ENCODE results near the gene ARHGAP26.
A peak's percentile ranks its signal among the peaks of the same experiment; 100 is the strongest.
"Not testable (repeated sequence)": the region's sequence is repeated elsewhere in the genome, so short reads cannot be mapped to it uniquely, and the experiment has no call there.

ARHGAP26 gene

GRCh38 chr5:142911775-142912174 lies 141.6 kb downstream of the ARHGAP26 start:
- no peak for DNase-seq

- no peak for DNase-seq
These were observed 143.7 kb downstream of the ARHGAP26 start for GRCh38 chr5:142913728-142914338.

- no peak for DNase-seq
These were observed 144.9 kb downstream of the ARHGAP26 start for GRCh38 chr5:142915038-142915437.

- no peak for DNase-seq
These were observed 145.7 kb downstream of the ARHGAP26 start for GRCh38 chr5:142915813-142916424.

- no peak for DNase-seq
These were observed 148.9 kb downstream of the ARHGAP26 start for GRCh38 chr5:142918959-142919635.

- DNase-seq = no peak
These were observed 150.9 kb downstream of the ARHGAP26 start for GRCh38 chr5:142920849-142921612.

GRCh38 chr5:142922223-142922952 lies 152.2 kb downstream of the ARHGAP26 start:
- DNase-seq = no peak

- DNase-seq = no peak
These were observed 154.1 kb downstream of the ARHGAP26 start for GRCh38 chr5:142924135-142924883.

- peak; percentile 5 for DNase-seq
These were observed 155.6 kb downstream of the ARHGAP26 start for GRCh38 chr5:142925795-142926194.

GRCh38 chr5:142926549-142926948 lies 156.4 kb downstream of the ARHGAP26 start:
- DNase-seq = no peak

- not testable (repeated sequence) for DNase-seq
These were observed 158.8 kb downstream of the ARHGAP26 start for GRCh38 chr5:142928999-142929398.

- no peak for DNase-seq
These were observed 159.4 kb downstream of the ARHGAP26 start for GRCh38 chr5:142929587-142929986.

- DNase-seq = no peak
These were observed 160.4 kb downstream of the ARHGAP26 start for GRCh38 chr5:142930395-142931110.

- no peak for DNase-seq
These were observed 161.9 kb downstream of the ARHGAP26 start for GRCh38 chr5:142931896-142932686.

GRCh38 chr5:142934051-142934762 lies 164.0 kb downstream of the ARHGAP26 start:
- no peak for DNase-seq

- no peak for DNase-seq
These were observed 164.8 kb downstream of the ARHGAP26 start for GRCh38 chr5:142935014-142935413.

GRCh38 chr5:142937374-142937773 lies 167.2 kb downstream of the ARHGAP26 start:
- no peak for DNase-seq

GRCh38 chr5:142938266-142938880 lies 168.2 kb downstream of the ARHGAP26 start:
- no peak for DNase-seq

GRCh38 chr5:142939006-142939405 lies 168.8 kb downstream of the ARHGAP26 start:
- no peak for DNase-seq
